Smooth muscle cell (in vitro differentiated cells): Measurements from ENCODE around the gene PPCDC. TPM values are rescaled to one million over a fixed set of nuclear protein-coding genes. Genes with fewer than 3 reads are reported as not detected.

Experiments used
- DNase-seq: peaks from one replicate; lab custom pipeline; 2025; ENCODE audit not compliant: unreplicated experiment; lab: John Stamatoyannopoulos, UW
- H2AFZ ChIP-seq: fragments of 200-600 bp; sonication (generic); 2 replicates; pipeline ENCODE4 v1.6.0; 2016; ENCODE audit warnings: antibody characterized with exemption, low read depth, mild to moderate bottlenecking
- H3F3A ChIP-seq: fragments of 200-600 bp; sonication (generic); 2 replicates; pipeline ENCODE4 v1.6.0; 2017; ENCODE audit warnings: antibody characterized with exemption, low read depth
- H3K27ac ChIP-seq: fragments of 200-600 bp; sonication (generic); 2 replicates; pipeline ENCODE4 v1.5.1; 2016; ENCODE audit warnings: low read depth, mild to moderate bottlenecking
- H3K27me3 ChIP-seq: fragments of 200-600 bp; sonication (generic); 2 replicates; pipeline ENCODE4 v1.6.1; 2016; ENCODE audit warnings: low read depth, mild to moderate bottlenecking
- H3K36me3 ChIP-seq: fragments of 200-600 bp; sonication (generic); 2 replicates; pipeline ENCODE4 v1.5.1; 2016; ENCODE audit warnings: low read depth
- H3K4me1 ChIP-seq: fragments of 200-600 bp; sonication (generic); 2 replicates; pipeline ENCODE4 v1.5.1; 2016; ENCODE audit warnings: low read depth
- H3K4me2 ChIP-seq: fragments of 200-600 bp; sonication (generic); 2 replicates; pipeline ENCODE4 v1.6.0; 2016; ENCODE audit warnings: mild to moderate bottlenecking
- H3K4me3 ChIP-seq: fragments of 200-600 bp; sonication (generic); 2 replicates; pipeline ENCODE4 v1.5.1; 2016; ENCODE audit warnings: mild to moderate bottlenecking
- H3K79me2 ChIP-seq: fragments of 200-600 bp; sonication (generic); 2 replicates; pipeline ENCODE4 v1.6.0; 2016; ENCODE audit warnings: low read depth, mild to moderate bottlenecking
- H3K9ac ChIP-seq: fragments of 200-600 bp; sonication (generic); 2 replicates; pipeline ENCODE4 v1.6.0; 2016; ENCODE audit warnings: low read depth
- H3K9me3 ChIP-seq: fragments of 200-600 bp; sonication (generic); replicated peaks from 2 replicates; pipeline ENCODE4 v1.5.1; 2016; ENCODE audit warnings: low read depth
- H4K20me1 ChIP-seq: fragments of 200-600 bp; sonication (generic); 2 replicates; pipeline ENCODE4 v1.6.0; 2016; ENCODE audit warnings: low read depth
- CTCF ChIP-seq: fragments of 200-600 bp; sonication (generic); IDR thresholded peaks from 2 replicates; pipeline ENCODE4 v1.5.1; 2017; ENCODE audit warnings: borderline replicate concordance, mild to moderate bottlenecking, antibody characterized with exemption; ENCODE audit not compliant: insufficient read depth, poor library complexity, severe bottlenecking
- WGBS: methylation state at CpG from one replicate; pipeline ENCODE4 v1.1.7; 2016; ENCODE audit warnings: low lambda C conversion rate; 5-methylcytosine and 5-hydroxymethylcytosine counted together
- polyA plus RNA-seq: library from polyadenylated mRNA; unstranded; fragments of >200 nt; fragmentation: Nextera tagmentation; extraction: Ambion mirVana; gene quantifications from 2 replicates; pipeline ENCODE4 v1.2.1, GENCODE V29; 2016
- total RNA-seq: library from RNA; depleted of rRNA; stranded (reverse); fragments of >200 nt; gene quantifications from 2 replicates; pipeline ENCODE4 v1.2.3, GENCODE V29; 2014

The PPCDC gene
- total and polyA plus RNA-seq, 2 experiments from 2014 or later: 7.8 to 33.7 TPM

GRCh38 chr15:74978077-74978476 lies 45.3 kb upstream of the PPCDC start:
- 68% methylated on average over 1 of the region's 1 CpG for WGBS

GRCh38 chr15:74978503-74978902 lies 44.9 kb upstream of the PPCDC start:
- 0% methylated on average over 2 of the region's 3 CpGs for WGBS
- DNase-seq: no peak
- H3K9me3 ChIP-seq: no peaks in the 10 kb centered on the region
- TF ChIP-seq CTCF: no peak
- H3K9ac ChIP-seq: no peak overlapping the region
- no peak overlapping the region for H3K4me2 ChIP-seq
- H4K20me1 ChIP-seq: no peaks in the 10 kb centered on the region
- H3K79me2 ChIP-seq: no peaks in the 10 kb centered on the region
- no peaks in the 10 kb centered on the region for H3K27me3 ChIP-seq
- H3K4me3 ChIP-seq: no peak overlapping the region
- H3K4me1 ChIP-seq: no peaks in the 10 kb centered on the region
- H3K27ac ChIP-seq: no peak overlapping the region
- no peak overlapping the region for H2AFZ ChIP-seq
- H3F3A ChIP-seq: peaks cover 8% of the 10 kb centered on the region
- H3K36me3 ChIP-seq: no peaks in the 10 kb centered on the region

More at GRCh38 chr15:74978077-74978476, 45.3 kb upstream of the PPCDC start:
- DNase-seq: no peak
- H3K27me3 ChIP-seq: no peaks in the 10 kb centered on the region
- no peaks in the 10 kb centered on the region for H3K4me1 ChIP-seq
- H3K9me3 ChIP-seq: no peaks in the 10 kb centered on the region
- no peak overlapping the region for H3K4me2 ChIP-seq
- H3K4me3 ChIP-seq: no peak overlapping the region
- peak overlapping the region; percentile 38 for H3K27ac ChIP-seq
- H3F3A ChIP-seq: peaks cover 8% of the 10 kb centered on the region
- no peaks in the 10 kb centered on the region for H3K79me2 ChIP-seq
- H2AFZ ChIP-seq: no peak overlapping the region
- TF ChIP-seq CTCF: no peak
- H4K20me1 ChIP-seq: no peaks in the 10 kb centered on the region
- H3K9ac ChIP-seq: no peak overlapping the region
- H3K36me3 ChIP-seq: no peaks in the 10 kb centered on the region

- H3K9me3 ChIP-seq: no peaks in the 10 kb centered on the region
- no peak for TF ChIP-seq CTCF
- H3K27me3 ChIP-seq: peaks cover 15% of the 10 kb centered on the region
- H3K79me2 ChIP-seq: no peaks in the 10 kb centered on the region
- no peak overlapping the region for H3K4me2 ChIP-seq
- 86% methylated on average over 5 of the region's 5 CpGs for WGBS
- no peak overlapping the region for H3K4me3 ChIP-seq
- H3K36me3 ChIP-seq: no peaks in the 10 kb centered on the region
- no peaks in the 10 kb centered on the region for H3K4me1 ChIP-seq
- H3F3A ChIP-seq: peaks cover 8% of the 10 kb centered on the region
- no peak overlapping the region for H3K9ac ChIP-seq
- no peak for DNase-seq
- no peak overlapping the region for H2AFZ ChIP-seq
- no peak overlapping the region for H3K27ac ChIP-seq
- no peaks in the 10 kb centered on the region for H4K20me1 ChIP-seq
Observed at GRCh38 chr15:74982183-74982582, 41.2 kb upstream of the PPCDC start.

GRCh38 chr15:74983725-74984231 lies 39.6 kb upstream of the PPCDC start:
- Histone ChIP-seq H3K27ac (no peak overlapping the region), H3K27me3 (peaks cover 15% of the 10 kb centered on the region), H2AFZ (no peak overlapping the region), H3K9ac (no peak overlapping the region), H3F3A (no peaks in the 10 kb centered on the region), H3K36me3 (no peaks in the 10 kb centered on the region), H3K9me3 (no peaks in the 10 kb centered on the region), H3K4me2 (no peak overlapping the region), H3K79me2 (no peaks in the 10 kb centered on the region), H4K20me1 (no peaks in the 10 kb centered on the region), H3K4me3 (no peak overlapping the region), H3K4me1 (no peaks in the 10 kb centered on the region)
- DNase-seq: no peak
- 61% methylated on average over 4 of the region's 4 CpGs for WGBS
- TF ChIP-seq CTCF: no peak
